ENCODE measurements around the gene SCG5. TPM values are rescaled to one million over a fixed set of nuclear protein-coding genes. Genes with fewer than 3 reads are reported as not detected.
A peak's percentile ranks its signal among the peaks of the same experiment; 100 is the strongest.

Gene SCG5
- polyA plus RNA-seq, 1 experiment: 44.4 TPM

DNA sequence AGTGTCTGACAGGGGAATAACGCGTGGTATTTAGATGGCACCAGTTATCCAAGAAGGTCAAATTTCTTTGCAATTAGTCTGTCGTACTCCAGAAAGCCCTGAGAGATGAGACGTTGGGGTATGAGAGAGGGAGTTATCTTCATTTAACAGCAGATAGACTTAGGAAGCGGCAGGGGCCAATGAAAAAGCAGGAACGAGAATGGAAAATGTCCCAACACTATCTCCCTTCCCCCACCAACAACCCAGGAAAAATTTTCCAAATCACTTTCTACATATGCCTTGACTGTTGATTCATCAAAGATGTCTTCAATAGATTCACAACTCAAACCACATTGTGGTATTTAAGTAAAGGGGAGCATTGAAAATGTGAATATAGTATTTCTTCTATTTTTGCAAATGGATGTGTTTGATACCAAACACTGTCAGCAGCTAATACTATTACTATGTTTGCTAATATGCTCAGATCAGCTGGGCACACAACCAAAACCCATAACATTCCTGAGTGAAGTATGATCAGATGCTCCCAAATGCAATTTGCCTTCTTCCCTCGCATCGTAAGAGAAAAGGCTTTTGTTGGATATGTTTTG lies 63.0 kb downstream of the SCG5 start:
- peaks cover 1% of the 10 kb centered on the region for H3K9me3 ChIP-seq (ENCODE audit: control insufficient read depth, insufficient read depth, low read length)
- ChIA-PET CTCF (interaction anchor here (0.6 to 2.7 kb wide), 4 partner anchors 18 to 54 kb away, joined by 3 to 16 read pairs (median 4); no protein-coding TSS in a partner anchor), POLR2A (no interaction called here)
- no peak for TF ChIP-seq CTCF (IDR thresholded peaks at IDR 0.05; ENCODE audit: low read depth, low read length)
- no peak overlapping the region for H3K4me3 ChIP-seq (ENCODE audit: low read depth, low read length)
- H3K27me3 ChIP-seq (ENCODE audit: control insufficient read depth, insufficient read depth, low read length): no peaks in the 10 kb centered on the region
- DNase-seq (ENCODE audit: low read depth, low spot score): no peak
- no peak overlapping the region for H3K27ac ChIP-seq (ENCODE audit: low read depth, low read length)

GRCh38 chr15:32705446-32705845 lies 63.9 kb downstream of the SCG5 start:
- Histone ChIP-seq H3K27ac (ENCODE audit: low read depth, low read length) (no peak overlapping the region), H3K9me3 (ENCODE audit: control insufficient read depth, insufficient read depth, low read length) (no peaks in the 10 kb centered on the region; the same call in 1 of the 2 replicates), H3K27me3 (ENCODE audit: control insufficient read depth, insufficient read depth, low read length) (no peaks in the 10 kb centered on the region), H3K4me3 (ENCODE audit: low read depth, low read length) (no peak overlapping the region)
- no peak for TF ChIP-seq CTCF (IDR thresholded peaks at IDR 0.05; ENCODE audit: low read depth, low read length)
- ChIA-PET CTCF (interaction anchor here (0.9 to 2.7 kb wide), 2 partner anchors 23 to 43 kb away, joined by 4 to 16 read pairs; no protein-coding TSS in a partner anchor), POLR2A (interaction anchor here (0.8 kb wide), 1 partner anchor 23 kb away, joined by 3 read pairs; no protein-coding TSS in a partner anchor)
- no peak for DNase-seq (ENCODE audit: low read depth, low spot score)

DNA sequence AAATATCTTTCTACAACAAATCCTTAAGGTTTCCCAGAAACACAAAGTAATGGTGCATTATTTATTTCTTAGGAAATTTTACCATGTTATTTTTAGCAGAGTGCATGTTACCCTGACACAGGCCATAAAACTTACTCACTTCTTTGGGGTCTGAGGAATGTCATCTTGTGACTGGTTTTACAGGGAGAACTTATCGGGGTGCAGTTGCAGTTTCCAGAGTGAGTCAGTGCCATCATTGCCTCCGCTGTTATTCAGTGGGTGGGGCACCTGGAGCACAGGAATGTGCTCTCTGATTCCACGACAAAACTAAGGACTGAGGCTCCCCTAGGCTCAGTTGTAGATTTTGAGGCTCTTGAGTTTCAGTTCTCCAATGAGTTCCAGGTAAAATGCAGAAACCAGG lies 65.2 kb downstream of the SCG5 start:
- no peak overlapping the region for H3K27ac ChIP-seq (ENCODE audit: low read depth, low read length)
- no peak for TF ChIP-seq CTCF (IDR thresholded peaks at IDR 0.05; ENCODE audit: low read depth, low read length)
- no peak for DNase-seq (ENCODE audit: low read depth, low spot score)
- H3K27me3 ChIP-seq (ENCODE audit: control insufficient read depth, insufficient read depth, low read length): no peaks in the 10 kb centered on the region
- POLR2A ChIA-PET: no interaction called here
- CTCF ChIA-PET: interaction anchor here (2.7 kb wide), 1 partner anchor 44 kb away, joined by 16 read pairs; no protein-coding TSS in a partner anchor
- H3K9me3 ChIP-seq (ENCODE audit: control insufficient read depth, insufficient read depth, low read length): no peaks in the 10 kb centered on the region
- H3K4me3 ChIP-seq (ENCODE audit: low read depth, low read length): no peak overlapping the region

- CTCF ChIA-PET: interaction anchor here (0.7 to 1.0 kb wide), 2 partner anchors 45 to 645 kb away, joined by 3 to 4 read pairs; no protein-coding TSS in a partner anchor
- H3K9me3 ChIP-seq (ENCODE audit: control insufficient read depth, insufficient read depth, low read length): no peaks in the 10 kb centered on the region
- H3K27ac ChIP-seq (ENCODE audit: low read depth, low read length): no peak overlapping the region
- H3K4me3 ChIP-seq (ENCODE audit: low read depth, low read length): no peak overlapping the region
- no peak for DNase-seq (ENCODE audit: low read depth, low spot score)
- H3K27me3 ChIP-seq (ENCODE audit: control insufficient read depth, insufficient read depth, low read length): no peaks in the 10 kb centered on the region
- TF ChIP-seq CTCF (IDR thresholded peaks at IDR 0.05; ENCODE audit: low read depth, low read length): no peak
- POLR2A ChIA-PET: no interaction called here
Observed at GRCh38 chr15:32707436-32707835, 65.9 kb downstream of the SCG5 start.

DNA sequence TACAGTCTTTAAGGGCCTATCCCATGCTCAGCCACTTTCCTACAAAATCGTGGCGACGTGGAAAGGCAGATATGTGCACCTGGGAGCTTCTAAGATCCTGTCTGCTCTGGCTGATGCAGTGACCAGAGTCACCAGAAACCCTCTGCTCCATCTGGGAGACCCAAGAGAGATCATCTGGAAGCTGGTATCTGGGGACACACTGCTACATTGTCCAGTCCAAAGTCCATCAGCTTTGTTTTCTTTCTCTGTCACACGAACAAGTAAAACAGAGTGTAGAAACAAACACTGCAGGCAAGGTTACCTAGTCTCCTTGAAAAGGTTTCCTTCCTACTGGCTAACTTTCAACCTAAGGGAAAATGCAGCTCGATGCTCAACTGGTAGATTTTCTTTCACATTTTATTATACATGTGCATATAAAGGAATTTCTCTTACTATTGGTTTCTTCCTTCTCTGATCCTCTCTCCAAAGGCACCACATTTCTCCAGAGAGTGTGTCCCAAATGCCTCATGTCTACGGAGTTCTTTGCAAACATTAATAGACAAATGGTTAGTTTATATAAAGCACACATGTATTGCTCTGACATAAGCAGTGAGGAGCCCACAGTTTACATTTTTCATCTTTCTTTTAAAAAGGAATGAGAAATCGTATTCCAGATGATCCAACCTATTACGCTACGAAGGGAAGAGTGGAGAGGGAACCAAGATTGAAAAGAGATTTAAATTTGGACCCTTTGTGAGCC lies 68.0 kb downstream of the SCG5 start:
- no peak overlapping the region for H3K27ac ChIP-seq (ENCODE audit: low read depth, low read length)
- CTCF ChIA-PET: interaction anchor here (1.1 to 1.8 kb wide), 2 partner anchors 47 to 284 kb away, joined by 3 to 7 read pairs; no protein-coding TSS in a partner anchor
- POLR2A ChIA-PET: interaction anchor here (1.4 to 2.0 kb wide), 2 partner anchors 10 to 27 kb away, joined by 6 to 7 read pairs; no protein-coding TSS in a partner anchor

More for the DNA sequence above, 68.0 kb downstream of the SCG5 start:
- no peak for TF ChIP-seq CTCF (IDR thresholded peaks at IDR 0.05; ENCODE audit: low read depth, low read length)
- Histone ChIP-seq H3K27me3 (ENCODE audit: control insufficient read depth, insufficient read depth, low read length) (no peaks in the 10 kb centered on the region), H3K9me3 (ENCODE audit: control insufficient read depth, insufficient read depth, low read length) (no peaks in the 10 kb centered on the region), H3K4me3 (ENCODE audit: low read depth, low read length) (no peak overlapping the region)
- peak; percentile 60 for DNase-seq (ENCODE audit: low read depth, low spot score)

Data from AG04450 (cell line).